A549 (cell line): Measurements from ENCODE around the gene TMEM255A.

Experiments used
- ESRRA ChIP-seq: fragments of 150-350 bp; IDR thresholded peaks from 2 replicates; pipeline ENCODE4 v1.6.1; 2014; ENCODE audit warnings: mild to moderate bottlenecking, low read length, borderline replicate concordance
- FOSL2 ChIP-seq, 2 experiments: fragments of 450-650 bp in 1 of 2; fragments of >200 bp in 1 of 2; sonication (Bioruptor Twin) in 1 of 2; formaldehyde crosslinking; IDR thresholded peaks; 2 replicates each; pipeline versions ENCODE4 v1.5.0 to v1.6.1; 2016 to 2020; ENCODE audit warnings: mild to moderate bottlenecking in 1 of 2, moderate library complexity in 1 of 2
- TF ChIP-seq, protein P1 (sequence below): IDR thresholded peaks from 2 replicates; pipeline ENCODE4 v1.6.1; 2012
- TF ChIP-seq, protein P2 (sequence below): fragments of 450-650 bp; IDR thresholded peaks from 2 replicates; pipeline ENCODE4 v1.6.1; 2014; ENCODE audit warnings: antibody characterized with exemption
- TF ChIP-seq, protein P3 (sequence below): fragments of >200 bp; sonication (Bioruptor Twin); formaldehyde crosslinking; IDR thresholded peaks from 3 replicates; pipeline ENCODE4 v1.5.1; 2016

GRCh38 chrX:120290107-120290506 is 21.2 kb downstream of the TMEM255A start:
- TF ChIP-seq FOSL2 (IDR thresholded peaks at IDR 0.05) (no peak), FOSL2 (CRISPR knock-in tag; IDR thresholded peaks at IDR 0.05) (no peak), ESRRA (no peak)
- TF ChIP-seq, protein P1, sequence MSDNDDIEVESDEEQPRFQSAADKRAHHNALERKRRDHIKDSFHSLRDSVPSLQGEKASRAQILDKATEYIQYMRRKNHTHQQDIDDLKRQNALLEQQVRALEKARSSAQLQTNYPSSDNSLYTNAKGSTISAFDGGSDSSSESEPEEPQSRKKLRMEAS: no peak
- TF ChIP-seq, protein P2, sequence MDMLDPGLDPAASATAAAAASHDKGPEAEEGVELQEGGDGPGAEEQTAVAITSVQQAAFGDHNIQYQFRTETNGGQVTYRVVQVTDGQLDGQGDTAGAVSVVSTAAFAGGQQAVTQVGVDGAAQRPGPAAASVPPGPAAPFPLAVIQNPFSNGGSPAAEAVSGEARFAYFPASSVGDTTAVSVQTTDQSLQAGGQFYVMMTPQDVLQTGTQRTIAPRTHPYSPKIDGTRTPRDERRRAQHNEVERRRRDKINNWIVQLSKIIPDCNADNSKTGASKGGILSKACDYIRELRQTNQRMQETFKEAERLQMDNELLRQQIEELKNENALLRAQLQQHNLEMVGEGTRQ: no peak
- TF ChIP-seq, protein P3, sequence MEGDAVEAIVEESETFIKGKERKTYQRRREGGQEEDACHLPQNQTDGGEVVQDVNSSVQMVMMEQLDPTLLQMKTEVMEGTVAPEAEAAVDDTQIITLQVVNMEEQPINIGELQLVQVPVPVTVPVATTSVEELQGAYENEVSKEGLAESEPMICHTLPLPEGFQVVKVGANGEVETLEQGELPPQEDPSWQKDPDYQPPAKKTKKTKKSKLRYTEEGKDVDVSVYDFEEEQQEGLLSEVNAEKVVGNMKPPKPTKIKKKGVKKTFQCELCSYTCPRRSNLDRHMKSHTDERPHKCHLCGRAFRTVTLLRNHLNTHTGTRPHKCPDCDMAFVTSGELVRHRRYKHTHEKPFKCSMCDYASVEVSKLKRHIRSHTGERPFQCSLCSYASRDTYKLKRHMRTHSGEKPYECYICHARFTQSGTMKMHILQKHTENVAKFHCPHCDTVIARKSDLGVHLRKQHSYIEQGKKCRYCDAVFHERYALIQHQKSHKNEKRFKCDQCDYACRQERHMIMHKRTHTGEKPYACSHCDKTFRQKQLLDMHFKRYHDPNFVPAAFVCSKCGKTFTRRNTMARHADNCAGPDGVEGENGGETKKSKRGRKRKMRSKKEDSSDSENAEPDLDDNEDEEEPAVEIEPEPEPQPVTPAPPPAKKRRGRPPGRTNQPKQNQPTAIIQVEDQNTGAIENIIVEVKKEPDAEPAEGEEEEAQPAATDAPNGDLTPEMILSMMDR: no peak
